ENCODE measurements around the gene ZNF337. TPM values are rescaled to one million over a fixed set of nuclear protein-coding genes. Genes with fewer than 3 reads are reported as not detected.

The ZNF337 gene
- 9.7 and 10.7 TPM in 2 replicates for total RNA-seq

GRCh38 chr20:25696371-25697131 is at the start of gene ZNF337:
TSS of gene ZNF337 (minus strand) at chr20:25696853. CDS start at chr20:25686417, 10,436 bp downstream.

Small RNA genes lying within 50 kb of the gene (small RNA-seq; reads per million reads assigned to genes)
- not detected for gene RN7SL594P (ENCODE audit: low replicate concordance)

Other genes with a start within 250 kb of the ZNF337 start
- 7.2 and 13.3 TPM in 2 replicates for gene NINL, start 111.3 kb downstream of the ZNF337 start, total RNA-seq
- gene NANP, start 72.8 kb downstream of the ZNF337 start, total RNA-seq = 6.3 and 11.3 TPM in 2 replicates